Measurements from ENCODE around the gene OR13C5.
A peak's percentile ranks its signal among the peaks of the same experiment; 100 is the strongest.
"Not testable (repeated sequence)": the region's sequence is repeated elsewhere in the genome, so short reads cannot be mapped to it uniquely, and the experiment has no call there.

Gene OR13C5, protein sequence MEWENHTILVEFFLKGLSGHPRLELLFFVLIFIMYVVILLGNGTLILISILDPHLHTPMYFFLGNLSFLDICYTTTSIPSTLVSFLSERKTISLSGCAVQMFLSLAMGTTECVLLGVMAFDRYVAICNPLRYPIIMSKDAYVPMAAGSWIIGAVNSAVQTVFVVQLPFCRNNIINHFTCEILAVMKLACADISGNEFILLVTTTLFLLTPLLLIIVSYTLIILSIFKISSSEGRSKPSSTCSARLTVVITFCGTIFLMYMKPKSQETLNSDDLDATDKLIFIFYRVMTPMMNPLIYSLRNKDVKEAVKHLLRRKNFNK

DNA sequence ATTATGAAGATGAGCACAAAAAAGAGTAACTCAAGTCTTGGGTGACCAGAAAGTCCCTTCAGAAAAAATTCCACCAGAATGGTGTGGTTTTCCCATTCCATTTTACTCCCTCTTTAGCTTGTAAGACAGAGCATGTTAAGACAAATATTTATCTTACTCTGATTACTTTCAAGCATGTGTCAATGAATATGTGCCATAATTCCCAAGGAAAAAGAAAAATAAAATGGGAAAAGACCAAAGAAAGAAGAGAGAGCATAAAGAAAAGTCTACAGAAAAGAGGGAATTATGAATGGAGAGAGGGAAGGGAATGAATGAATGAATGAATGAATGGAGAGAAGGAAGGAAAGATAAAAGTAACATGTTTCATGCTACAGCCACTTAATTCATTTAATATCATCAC is at the start of gene OR13C5:
Gene OR13C5 (minus strand): TSS at position 101 of the 400 bp plus-strand sequence. CDS start 0 bp downstream, at position 101.
- DNase-seq: not testable (repeated sequence)

DNA sequence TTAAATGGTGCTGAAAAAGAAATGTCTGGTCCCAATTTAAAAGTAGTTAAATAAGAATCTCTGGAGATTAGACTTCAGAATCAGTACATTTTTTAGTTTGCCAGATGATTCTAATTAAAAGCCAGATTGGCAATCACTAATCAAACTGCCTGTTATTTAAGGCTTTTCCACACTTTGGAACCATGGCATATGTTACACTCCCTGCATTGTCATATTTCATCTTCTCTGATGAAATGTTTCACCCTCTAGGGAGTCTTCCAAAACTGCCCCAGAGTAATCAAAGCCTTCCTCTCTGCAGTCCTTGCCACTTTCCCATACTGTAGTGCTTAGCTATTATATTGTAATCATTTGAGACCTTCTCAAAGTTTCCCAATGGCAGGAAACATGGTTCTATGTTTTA is 36.2 kb upstream of the OR13C5 start:
- no peak for DNase-seq

DNA sequence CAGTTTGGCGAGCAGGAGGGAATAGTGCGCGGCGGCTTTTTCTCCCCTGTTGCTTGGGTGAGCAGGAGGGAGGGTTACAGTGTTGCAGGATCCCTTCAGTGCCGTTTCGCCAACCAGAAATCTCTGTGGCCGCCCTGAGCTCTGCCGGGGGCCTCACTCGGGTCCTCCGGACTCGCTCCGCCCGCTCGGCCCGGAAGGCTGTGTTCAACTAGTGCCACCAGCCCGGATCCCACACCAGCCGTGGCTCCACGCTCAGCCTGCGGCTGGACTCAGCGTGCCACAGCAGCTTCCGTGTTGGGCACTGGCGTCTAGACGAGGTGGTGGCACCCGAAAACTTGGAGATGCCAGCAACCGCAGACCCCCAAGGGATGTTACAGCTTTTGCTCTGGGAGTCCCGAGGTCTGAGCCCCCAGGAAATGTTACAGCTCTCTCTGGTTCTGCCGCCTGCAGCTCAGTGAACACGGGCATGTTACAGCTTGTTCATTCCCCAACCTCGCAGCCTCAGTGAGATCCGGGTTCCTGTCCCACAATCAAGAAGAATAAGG is 34.8 kb upstream of the OR13C5 start:
- no peak for DNase-seq

DNA sequence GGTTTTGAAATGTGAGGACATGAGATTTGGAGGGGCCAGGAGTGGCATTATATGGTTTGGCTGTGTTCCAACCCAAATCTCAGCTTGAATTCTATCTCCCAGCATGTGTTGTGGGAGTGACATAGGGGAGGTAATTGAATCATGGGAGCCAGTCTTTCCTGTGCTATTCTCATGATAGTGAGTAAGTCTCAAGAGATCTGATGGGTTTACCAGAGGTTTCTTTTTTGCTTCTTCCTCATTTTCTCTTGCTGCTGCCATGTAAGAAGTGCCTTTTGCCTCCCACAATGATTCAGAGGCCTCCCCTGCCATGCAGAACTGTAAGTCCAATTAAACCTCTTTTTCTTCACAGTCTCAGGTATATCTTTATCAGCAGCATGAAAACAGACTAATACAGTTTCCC is 26.8 kb upstream of the OR13C5 start:
- not testable (repeated sequence) for DNase-seq

DNA sequence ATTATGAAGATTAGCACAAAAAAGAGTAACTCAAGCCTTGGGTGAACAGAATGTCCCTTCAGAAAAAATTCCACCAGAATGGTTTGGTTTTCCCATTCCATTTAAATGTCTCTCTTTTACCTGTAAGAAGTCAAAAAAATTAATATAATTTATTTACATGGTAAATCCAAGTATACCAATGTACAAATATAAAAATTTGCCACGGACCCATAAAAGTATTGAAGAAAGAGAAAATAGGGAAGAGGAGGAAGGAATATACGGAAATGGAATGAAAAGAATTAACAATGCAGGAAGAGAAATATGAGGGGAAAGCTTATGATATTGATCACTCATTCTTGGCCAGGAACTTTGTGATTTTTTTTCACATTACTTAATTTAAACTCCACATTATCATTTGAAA is 18.9 kb upstream of the OR13C5 start, which contains the start of gene OR13C9:
Gene OR13C9 (minus strand): TSS at position 101 of the 400 bp plus-strand sequence. CDS start 0 bp downstream, at position 101.
- DNase-seq: no peak

DNA sequence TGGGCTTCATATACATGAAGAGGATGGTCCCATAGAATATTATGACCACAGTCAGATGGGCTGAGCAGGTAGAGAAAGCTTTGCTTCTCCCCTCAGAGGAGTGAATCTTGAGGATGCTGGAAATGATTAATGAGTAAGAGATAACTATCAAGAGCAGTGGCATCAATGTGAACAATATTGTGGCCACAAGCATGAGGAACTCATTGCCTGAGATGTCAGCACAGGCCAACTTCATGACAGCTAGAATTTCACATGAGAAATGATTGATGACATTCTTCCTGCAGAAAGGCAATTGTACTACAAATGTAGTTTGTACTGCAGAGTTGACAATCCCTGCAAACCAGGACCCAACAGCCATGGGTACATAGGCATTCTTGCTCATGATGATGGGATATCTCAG is 18.2 kb upstream of the OR13C5 start:
- DNase-seq: no peak

DNA sequence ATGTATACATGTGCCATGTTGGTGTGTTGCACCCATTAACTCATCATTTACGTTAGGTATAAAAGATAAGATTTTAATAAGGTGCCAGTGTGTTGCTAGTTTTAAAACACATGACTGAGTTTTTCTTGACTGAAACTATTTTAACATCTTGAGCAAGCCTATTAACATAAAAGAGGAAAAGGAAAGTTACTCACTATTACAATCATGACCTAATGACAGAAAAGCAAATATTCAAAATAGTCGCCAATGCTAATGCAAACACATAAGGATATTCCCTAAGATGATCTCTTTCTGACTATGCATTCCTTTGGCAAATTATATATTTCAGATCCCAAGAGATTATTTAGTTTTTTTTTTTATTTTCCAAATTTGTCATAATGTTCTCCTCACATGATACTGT is 12.0 kb upstream of the OR13C5 start:
- DNase-seq: no peak

DNA sequence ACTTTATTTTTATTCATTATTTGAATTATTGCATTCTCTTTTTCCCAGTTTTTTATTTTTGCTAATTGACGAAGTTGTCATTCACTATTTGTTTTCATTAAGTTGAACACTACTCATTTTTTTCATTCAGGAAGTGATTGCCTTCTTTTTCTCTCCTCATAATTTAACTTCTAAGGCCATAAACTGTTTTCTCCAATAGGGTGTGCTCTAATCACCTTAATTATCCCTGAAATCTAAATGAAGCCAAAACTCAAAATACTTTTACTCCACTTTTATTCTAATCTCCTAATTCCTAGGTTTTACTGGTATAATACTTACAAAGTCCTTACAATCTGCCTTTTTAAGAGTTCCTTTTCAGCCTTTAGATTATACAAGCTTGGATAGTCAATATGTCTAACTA is 9.1 kb upstream of the OR13C5 start:
- peak in 1 of 2 experiments; percentile 22 for DNase-seq

DNA sequence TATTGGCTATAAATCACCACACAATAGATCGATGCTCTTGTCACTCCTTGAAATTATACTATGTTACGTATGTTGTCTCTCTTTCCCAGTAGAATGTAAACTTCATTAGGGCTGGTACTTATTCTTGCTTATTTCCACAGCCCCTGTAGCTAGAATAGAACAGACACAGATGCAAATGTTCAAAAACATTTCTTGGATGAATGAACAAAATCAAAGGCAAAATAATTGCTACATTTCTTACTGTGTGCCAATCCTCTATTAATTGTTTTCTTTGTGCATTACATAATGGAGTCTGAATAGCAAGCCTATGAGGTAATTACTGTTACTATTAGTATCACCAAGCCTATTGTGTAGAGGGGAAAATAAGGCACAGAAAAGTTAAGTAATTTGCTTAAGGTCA is 6.9 kb upstream of the OR13C5 start:
- DNase-seq: no peak

DNA sequence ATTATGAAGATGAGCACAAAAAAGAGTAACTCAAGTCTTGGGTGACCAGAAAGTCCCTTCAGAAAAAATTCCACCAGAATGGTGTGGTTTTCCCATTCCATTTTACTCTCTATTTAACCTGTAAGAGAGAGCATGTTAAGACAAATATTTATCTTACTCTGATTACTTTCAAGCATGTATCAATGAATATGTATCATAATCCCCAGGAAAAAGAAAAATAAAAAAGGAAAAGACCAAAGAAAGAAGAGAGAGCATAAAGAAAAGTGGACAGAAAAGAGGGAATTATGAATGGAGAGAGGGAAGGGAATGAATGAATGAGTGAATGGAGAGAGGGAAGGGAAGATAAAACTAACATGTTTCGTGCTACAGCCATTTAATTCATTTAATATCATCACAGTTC is 6.3 kb upstream of the OR13C5 start, which contains the start of gene OR13C2:
Gene OR13C2 (minus strand): TSS at position 101 of the 400 bp plus-strand sequence. CDS start 0 bp downstream, at position 101.
- not testable (repeated sequence) for DNase-seq

DNA sequence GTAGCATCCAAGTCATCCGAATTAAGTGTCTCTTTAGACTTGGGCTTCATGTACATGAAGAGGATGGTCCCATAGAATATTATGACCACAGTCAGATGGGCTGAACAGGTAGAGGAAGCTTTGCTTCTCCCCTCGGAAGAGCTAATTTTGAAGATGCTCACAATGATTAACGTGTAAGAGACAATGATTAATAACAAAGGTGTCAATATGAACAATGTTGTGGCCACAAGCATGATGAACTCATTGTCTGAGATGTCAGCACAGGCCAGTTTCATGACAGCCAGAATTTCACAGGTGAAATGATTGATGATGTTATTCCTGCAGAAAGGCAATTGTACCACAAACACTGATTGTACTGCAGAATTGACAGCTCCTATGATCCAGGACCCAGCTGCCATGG is 5.6 kb upstream of the OR13C5 start:
- no peak for DNase-seq

DNA sequence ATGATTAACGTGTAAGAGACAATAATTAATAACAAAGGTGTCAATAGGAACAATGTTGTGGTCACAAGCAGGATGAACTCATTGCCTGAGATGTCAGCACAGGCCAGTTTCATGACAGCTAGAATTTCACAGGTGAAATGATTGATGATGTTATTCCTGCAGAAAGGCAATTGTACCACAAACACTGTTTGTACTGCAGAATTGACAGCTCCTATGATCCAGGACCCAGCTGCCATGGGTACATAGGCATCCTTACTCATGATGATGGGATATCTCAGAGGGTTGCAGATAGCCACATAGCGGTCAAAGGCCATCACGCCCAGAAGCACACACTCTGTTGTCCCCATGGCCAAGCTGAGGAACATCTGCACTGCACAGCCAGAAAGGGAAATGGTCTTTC is 464 bp downstream of the OR13C5 start:
- DNase-seq: not testable (repeated sequence)

DNA sequence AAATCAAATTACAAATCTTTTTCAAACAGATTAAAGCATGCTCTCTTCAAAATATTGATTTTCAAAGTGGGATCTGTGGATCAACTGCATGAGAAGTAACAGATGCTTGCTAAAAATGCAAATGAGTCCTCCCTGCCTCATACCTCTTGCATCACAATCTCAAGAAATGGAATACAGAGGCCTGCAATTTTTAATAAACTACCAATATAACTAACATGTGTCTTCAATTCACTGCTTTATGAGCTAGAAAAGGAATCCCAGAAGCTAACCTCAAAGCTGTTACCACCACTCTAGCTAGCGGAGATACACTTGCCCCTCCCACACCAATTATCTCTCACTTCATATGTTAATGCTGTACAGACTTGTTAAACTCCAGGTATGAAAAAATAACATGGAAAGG is 9.6 kb downstream of the OR13C5 start:
- DNase-seq: no peak

DNA sequence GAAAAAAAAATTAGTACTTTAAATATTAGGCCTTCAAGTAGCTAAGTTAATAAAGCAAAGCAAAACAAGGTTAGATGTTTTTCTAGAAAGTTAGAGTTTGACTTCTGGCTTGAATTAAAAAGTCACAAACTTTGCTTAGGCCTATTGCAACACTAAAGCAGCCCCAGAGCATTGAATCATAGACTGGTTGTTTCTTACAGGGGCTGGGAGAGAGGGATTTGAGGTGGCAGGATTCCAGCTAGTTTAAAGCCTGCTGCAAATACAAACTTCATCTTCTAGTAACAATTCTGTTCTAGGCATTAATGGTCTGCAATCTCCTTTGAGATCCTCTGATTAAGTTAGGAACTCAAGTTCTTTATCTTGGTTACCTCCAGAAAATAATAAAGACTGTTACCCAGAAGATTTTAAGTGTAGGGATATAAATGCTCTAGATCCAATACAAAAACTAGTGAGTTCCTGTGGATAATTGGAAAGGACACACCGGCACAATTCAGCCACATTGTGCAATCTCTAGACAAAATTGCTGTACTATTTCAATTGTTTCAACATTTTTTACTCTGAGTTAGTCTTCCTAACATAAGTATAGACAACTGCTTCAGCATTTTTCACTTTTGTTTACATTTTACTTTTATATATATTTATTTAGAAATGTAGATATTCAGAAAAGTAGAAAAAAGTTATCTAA is 12.6 kb downstream of the OR13C5 start:
- no peak for DNase-seq

DNA sequence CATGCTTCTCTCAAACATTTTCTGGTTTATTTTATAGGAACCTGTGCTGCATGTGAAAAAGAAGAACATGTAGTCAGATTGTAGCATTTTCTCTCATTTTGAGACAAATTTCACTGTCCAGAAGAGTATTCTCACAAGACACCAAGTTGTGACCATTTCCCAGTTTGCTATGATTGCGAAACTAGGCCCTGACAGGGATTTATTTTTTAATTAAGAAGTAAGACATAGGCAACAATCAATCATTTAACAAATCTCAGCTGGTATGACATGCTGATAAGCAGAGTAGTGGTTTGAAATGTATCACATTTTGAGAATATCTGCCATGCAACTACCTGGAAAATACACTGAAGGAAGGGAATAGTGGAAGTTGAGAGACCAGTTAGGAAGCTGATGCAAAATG is 18.7 kb downstream of the OR13C5 start:
- no peak for DNase-seq

DNA sequence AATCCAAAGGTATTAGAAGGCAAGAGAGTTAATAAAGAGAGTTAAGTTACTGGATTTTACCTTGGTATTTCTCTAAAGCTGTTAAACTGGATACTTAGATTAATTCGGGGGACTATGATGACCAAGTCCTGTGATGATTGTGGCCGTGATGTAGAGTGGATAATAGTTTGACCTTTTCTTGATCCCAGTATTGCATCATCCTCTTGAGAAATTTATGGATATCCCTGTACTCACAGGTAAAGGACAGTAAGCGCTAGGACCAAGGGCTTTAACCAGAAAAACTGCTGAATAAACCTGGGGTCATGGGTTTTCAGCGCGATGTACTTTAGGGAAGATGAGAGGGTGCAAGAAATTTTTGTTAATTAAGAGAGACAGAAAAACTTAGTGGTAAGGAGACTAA is 21.9 kb downstream of the OR13C5 start:
- DNase-seq: no peak

DNA sequence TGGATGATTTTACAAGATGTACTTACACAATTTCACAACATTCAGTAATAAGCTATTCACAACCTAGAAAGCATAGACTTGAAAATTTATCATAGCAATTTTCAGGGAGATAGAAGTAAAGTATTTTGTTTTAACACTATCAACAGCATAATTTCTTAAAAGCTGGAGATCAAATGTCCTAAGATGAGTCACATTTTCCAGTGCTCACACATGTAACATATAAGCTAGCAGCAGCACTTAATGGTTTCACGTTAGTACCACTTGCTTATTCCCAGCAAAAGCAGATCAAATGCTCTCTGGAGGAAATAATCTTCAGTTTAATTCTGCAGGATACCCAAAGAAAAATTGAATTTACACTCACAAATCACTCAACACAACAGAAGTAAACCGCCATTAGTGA is 23.8 kb downstream of the OR13C5 start:
- no peak for DNase-seq

DNA sequence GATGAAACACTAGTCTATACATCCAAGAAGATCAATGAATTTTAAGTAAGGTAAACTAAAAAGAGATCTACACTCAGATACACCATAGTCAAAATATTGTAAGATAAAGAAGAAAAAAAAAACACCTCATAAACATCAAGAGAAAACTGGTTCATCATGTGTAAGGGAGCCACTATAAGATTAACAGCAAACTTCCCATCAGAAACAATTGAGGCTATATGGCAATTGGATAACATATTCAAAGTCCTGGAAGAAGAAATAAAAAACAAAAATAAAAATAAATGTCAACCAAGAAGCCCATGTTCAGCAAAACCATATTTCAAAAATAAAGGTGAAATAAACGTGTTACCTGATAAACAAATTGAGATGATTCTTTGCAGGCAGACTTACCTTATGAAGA is 26.6 kb downstream of the OR13C5 start:
- DNase-seq: no peak

DNA sequence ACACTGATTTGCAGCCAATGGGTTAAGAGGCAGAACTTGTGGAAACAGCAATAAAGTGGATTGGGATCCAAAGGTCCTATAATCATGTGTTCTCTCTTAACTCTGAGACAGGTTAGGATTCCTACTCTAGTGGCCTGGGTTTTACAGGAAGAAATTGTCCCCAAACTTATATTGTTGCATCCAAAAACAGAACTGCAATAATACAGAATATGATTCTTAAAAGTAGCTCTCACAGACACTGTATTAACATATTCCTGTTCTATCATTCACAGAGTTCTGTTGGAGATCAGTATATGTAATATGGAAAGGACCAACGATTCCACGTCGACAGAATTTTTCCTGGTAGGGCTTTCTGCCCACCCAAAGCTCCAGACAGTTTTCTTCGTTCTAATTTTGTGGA is 30.3 kb downstream of the OR13C5 start, which contains the start of gene OR13C8:
Gene OR13C8 (plus strand): TSS at position 301 of the 400 bp plus-strand sequence. CDS start 0 bp downstream, at position 301.
- DNase-seq: no peak

DNA sequence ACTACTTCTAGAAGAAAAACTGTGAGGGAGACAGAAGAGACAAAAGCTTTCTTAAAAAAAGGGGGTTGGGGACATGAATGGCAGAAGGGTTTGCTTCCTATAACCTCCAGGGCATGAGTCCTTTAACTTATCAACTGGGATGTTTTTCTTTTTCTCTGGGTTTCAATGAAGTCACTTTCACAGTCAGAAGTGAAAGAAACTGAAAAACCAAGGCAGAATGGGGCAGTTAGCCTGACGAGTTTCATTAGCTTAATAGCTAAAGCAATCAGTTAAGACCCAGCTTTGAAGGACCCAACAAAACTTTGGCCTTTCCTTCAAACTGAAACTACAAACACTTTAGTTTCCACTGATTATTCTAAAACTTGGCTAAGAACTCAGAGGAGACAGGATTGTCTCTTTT is 34.9 kb downstream of the OR13C5 start:
- DNase-seq: no peak

DNA sequence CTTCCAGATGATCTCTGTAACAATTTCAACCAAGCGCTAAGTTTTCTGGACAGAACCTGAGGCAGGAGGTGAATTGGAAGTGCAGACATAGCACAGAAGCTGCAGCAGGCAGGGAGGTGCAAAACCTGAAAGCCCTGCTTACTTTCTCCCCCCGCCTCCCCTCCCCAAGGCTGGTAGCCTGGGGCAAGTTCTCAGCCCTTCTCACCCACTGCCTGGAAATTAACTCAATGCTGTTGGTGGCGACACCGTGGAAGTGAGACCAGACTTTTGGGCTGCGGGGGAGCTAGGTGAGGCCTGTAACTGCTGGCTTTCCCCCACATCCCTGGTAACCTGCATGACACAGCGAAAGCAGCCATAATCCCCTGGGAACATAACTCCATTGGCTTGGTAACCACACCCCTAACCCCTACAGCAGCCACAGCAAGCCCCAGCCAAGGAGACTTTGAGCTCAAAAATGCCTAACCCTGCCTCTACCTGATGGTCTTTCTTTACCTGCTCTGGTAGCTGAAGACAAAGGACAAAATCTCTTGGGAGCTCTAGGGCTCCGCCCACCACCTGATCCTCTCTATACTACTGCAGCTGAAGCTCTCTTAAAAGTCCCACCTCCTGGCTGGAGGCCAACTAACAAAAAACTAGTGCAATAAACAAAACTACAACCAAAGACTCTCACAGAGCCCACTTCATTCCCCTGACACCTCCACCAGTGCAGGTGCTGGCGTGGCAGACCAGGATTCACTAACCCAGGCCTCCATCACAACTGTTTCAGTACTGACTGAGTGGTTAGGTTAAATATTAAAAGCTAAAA is 42.2 kb downstream of the OR13C5 start:
- no peak for DNase-seq

DNA sequence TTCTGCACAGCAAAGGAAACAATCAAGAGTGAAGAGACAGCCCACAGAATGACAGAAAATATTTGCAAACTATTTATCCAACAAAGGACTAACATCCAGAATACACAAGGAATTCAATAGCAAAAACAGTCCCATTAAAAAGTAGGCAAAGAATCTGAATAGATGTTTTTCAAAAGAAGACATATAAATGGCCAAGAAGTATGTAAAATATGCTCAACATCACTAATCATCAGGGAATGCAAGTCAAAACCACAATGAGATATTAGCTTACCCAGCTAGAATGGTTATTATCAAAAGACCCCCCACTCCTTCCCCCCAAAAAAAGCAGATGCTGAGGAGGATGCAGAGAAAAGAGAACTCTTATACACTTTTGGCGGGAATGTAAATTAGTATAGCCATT is 43.7 kb downstream of the OR13C5 start:
- no peak for DNase-seq

DNA sequence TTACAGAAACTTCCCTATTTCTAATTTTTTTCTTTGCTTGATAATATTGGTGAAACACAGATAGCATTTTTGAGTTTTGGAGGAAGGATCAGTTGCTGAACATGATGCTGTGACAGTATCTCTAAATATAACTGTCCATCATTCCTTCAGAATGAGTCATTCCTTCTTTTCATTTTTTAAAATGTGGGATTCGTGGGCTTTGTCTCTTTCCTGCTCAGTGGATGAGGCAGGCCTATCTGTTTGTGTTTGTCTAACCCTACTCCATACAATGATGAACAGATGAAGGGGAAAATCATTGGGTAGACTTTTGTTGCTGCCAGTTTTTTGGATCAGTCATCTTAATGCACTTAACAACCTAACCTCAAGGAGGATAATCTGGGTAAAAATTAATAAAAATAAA is 46.0 kb downstream of the OR13C5 start:
- no peak for DNase-seq
